HS-5 (cell line): ENCODE results near the gene AADACL4.
"Not testable (repeated sequence)": the region's sequence is repeated elsewhere in the genome, so short reads cannot be mapped to it uniquely, and the experiment has no call there.

Experiments used
- DNase-seq: peaks from one replicate; pipeline ENCODE4 v3.0.0-alpha.2; 2012; ENCODE audit warnings: low read depth

AADACL4 gene

DNA sequence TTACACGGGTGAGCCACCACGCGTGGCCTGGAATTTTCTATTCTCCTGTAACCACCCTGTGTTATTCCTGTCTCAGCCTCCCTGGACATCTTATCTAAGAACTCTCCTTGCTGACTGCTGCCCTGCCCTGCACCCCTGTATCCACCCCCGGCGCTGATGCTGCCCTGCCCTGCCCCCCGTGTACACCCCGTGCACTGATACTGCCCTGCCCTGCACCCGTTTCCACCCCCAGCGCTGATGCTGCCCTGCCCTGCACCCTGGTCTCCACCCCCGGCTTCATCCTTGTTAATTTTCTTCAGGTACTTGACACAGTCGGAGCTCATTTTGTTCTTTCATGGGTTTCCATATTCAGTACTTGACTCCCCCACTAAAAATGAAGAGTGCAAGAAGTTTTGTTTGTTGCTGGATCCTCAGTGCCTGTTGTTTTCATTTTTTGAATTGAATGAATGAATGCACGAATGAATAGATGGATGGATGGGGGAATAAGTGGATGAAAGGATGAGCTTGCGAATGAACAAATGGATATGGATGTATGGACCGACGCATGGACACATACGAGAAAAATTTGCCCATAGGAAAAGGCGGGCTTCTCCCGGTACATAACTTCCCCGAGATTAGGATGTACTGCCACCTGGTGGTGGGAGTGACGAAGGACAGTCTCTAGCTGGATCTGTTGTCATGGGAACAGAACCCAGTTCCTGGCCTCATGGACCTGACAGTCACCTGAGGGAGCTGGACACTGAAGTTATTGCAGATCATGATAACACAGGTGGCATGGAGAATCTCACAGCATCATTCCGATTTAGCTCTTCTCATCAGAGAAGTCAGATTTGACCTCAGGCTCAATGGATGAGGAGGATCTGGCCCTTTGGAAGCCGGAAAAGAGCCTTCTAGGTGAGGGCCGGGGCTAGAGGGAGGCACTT is 14.9 kb downstream of the AADACL4 start:
- DNase-seq, result peak; percentile 56

DNA sequence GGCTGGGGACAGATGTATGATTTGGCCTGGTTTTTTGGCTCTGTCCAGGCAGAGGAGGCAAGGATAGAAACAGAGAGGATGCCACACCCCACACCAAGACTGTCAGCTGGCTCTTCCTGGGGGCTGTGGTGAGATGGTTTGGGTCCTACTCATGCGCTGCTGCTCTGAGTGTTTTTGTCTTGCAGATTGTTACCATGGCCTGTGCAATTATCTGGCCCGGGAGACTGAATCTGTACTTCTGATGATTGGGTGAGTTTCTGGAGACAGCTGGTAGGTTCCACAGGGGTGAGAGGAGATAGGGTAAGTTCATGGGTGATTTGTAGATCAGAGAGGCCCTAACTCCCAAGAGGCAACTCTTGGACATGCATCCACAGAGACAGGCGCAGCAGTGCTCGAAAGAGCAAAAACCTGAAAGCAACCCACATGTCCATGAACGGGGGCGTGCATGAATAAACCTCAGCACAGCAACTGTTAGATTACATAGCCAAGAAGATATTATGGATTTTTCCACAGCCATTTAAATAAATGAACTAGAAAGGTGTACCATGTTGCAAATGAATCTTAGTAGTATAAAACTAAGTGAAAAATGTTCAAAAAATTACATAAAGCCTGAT is 17.8 kb downstream of the AADACL4 start:
- no peak for DNase-seq

DNA sequence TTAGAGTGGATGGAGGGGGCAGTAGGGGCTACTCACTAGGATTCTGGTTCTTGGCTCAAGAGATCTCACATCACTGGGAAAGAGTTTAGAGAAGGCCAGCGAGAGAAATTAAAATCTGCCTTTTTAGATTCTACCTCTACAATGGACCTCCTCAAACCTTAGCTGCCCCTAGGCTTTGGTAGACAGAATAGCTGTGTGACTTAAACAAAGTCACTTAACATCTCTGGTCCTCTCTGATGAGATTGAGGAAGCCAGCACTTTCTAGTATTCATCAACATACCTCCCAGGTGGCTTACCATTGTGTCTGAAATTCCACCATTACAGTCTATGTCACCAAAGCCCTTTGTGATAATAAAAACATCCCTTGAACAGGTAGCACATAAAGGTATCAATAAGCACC is 18.7 kb downstream of the AADACL4 start:
- no peak for DNase-seq

DNA sequence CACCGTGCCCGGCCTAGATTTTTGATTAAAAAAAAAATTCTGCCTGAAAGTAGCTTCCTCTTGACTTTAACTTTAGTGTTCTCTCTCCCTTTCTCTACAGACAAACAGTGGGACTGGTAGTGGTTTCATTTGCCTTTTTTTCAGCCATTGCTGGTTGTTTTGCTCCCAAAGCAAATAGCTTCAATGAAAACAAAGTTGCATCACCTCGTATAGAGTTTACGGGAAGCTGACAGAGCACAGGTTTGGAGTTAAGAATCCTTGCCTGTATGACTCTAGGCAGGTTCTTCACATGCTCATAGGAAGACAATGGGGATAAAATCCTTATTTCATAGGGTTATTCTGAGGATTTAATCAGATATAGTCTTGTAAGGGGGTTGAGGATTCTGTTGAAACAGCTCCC is 21.6 kb downstream of the AADACL4 start:
- DNase-seq, result no peak

DNA sequence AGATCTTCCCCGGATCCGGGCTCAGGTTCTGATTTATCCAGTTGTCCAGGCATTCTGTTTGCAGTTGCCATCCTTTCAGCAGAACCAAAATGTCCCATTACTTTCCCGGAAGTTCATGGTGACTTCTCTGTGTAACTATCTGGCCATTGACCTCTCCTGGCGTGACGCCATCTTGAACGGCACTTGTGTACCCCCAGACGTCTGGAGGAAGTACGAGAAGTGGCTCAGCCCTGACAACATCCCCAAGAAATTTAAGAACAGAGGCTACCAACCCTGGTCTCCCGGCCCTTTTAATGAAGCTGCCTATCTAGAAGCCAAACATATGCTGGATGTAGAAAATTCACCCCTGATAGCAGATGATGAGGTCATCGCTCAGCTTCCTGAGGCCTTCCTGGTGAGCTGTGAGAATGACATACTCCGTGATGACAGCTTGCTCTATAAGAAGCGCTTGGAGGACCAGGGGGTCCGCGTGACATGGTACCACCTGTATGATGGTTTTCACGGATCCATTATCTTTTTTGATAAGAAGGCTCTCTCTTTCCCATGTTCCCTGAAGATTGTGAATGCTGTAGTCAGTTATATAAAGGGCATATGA is 22.4 kb downstream of the AADACL4 start:
- DNase-seq, result no peak

DNA sequence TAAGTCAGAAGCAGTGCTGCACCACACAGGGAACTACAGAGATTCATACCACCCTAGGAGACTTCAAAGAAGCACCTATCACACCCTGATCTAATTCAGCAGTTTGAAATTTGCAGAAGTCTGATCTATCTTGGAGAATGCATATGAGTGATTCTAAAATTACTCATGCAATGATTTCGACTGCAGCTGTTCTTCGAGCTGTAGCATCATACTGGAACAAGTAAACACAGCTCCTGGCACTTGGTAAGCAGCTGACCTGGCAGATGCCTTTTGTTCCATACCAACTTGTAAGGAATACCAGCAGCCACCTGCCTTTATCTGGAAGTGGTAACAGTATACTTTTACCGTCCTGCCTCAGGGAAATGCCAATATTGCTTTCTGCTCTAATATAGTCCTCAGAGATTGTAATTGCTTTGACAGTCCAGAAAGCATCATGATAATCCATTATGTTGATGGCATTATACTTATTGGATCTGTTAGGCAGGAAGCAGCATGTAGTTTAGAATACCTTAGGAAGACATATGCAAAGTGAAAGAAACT is 25.7 kb downstream of the AADACL4 start:
- no peak for DNase-seq

DNA sequence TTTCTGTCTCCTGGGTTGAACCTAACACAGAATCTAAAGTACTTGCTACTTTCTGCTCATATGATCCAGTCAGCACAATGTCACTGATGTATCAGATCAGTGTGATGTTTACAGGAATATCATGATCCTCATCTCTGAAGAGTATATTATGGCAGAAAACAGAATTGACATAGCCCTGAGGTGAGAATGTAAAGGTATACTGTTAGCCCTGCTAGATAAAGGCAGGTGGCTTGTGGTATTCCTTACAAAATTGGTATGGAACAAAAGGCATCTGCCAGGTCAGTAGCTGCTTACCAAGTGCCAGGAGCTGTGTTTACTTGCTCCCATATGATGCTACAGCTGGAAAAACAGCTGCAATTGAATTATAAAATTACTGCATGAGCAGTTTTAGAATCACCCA is 30.5 kb downstream of the AADACL4 start:
- DNase-seq, result no peak

DNA sequence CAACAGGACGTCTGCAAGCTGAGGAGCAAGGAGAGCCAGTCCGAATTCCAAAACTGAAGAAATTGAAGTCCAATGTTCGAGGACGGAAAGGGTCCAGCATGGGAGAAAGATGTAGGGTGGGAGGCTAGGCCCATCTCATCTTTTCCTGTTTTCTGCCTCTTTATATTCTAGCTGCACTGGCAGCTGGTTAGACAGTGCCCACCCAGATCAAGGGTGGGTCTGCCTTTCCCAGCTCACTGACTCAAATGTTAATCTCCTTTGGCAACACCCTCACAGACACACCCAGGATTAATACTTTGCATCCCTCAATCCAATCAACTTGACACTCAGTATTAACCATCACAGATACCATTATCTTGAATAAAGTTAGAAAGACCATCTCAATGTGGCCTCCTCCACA is 32.2 kb downstream of the AADACL4 start:
- not testable (repeated sequence) for DNase-seq

DNA sequence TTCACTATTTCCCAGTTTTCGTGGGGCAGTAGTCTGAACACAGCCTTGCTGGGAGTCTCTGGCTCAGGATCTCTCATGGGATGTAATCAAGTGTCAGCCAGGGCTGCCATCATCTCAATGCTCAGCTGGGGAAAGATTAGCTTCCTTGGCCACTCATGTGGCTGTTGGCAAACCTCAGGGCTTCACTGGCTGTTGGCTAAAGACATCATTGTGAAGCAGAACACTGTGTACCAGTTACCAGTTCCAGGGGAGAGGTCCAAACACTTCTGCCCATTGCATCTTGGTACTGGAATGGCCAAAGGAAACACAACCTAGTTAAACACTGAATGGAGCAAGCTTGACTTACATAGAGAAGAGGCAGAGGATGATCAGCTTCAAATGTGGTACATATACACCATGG is 33.7 kb downstream of the AADACL4 start:
- no peak for DNase-seq

DNA sequence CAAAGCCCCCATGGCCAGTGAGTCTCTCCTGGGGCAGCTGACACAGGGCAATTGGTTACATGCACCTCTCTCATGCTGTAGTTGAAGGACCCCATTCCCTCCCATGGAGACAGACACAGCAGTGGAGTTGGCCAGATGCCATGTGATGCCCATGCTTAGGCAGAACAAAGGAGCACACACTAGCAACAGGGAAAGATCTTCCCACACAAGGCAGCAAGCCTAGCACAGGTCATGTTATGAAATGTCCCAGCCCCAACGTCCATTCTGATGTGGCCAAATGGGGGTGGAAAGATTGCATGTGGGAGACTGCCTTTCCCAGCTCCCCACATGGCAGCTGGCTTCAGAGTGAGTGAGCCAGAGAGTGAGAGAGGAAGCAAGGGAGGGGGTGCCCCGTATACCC is 34.5 kb downstream of the AADACL4 start:
- no peak for DNase-seq

DNA sequence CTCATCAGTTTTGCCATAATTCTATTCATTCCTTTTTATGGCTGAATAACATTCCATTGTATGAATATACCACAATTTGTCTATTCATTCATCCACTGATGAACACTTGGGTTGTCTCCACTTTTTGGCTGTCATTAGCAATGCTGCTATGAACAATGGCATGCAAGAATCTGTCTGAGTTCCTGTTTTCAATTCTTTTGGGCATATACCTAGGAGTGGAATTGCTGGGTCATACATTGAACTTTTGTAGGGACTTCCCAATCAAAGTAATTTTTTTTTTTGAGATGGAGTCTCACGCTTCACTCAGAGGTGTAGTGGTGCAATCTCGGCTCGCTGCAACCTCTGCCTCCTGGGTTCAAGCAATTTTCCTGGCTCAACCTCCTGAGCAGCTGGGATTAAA is 34.9 kb downstream of the AADACL4 start:
- no peak for DNase-seq

DNA sequence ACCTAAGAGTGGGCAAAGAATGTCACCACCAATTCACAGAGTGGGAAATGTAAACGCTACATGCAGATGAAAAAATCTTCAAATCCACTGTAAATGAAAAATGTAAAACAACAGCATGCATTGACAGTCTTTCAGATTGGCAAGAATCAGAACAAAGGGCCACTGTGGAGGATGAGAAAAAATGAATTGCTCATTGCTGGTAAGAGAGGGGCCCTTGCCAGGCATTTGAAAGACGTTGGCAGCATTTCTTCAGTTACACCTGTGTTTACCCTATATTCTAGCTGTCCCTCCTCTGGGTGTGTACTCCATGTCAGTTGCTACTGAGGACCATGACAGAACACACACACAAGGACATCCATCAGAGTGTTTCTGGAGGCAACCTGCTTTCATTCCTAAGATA is 46.3 kb downstream of the AADACL4 start:
- no peak for DNase-seq

DNA sequence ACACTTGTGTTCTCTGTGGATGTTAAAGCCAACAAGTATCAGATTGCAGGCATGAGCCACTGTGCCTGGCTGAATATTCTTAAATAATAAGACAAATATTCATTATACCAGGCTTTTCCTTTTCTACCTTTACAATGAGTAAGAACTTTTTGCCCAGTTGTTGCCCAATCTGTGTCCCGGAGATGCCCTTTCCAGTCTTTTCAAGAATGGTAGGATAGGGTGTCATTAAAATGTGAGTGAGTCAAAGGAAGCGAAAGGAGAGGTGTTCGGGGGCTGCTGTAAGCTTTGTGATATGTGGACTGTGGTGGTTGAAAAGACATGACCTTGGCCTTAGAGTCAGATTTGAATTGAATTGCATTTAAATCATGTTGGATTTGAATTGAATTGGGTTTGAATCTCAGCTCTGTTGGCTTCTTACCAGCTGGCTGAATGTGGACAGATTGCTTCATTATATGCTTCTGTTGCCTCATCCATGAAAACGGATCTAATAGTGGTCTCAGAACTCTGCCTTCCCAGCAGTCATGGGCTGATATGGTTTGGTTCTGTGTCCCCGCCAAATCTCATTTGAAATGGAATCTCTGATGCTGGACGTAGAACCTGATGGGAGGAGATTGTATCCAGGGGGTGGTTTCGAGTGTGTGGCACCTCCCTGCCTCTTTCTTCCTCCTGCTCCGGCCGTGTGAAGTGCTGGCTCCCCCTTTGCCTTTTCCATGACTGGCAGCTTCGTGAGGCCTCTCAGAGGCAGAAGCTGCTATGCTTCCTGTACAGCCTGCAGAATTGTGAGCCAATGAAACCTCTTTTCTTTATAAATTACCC is 49.3 kb downstream of the AADACL4 start:
- no peak for DNase-seq

DNA sequence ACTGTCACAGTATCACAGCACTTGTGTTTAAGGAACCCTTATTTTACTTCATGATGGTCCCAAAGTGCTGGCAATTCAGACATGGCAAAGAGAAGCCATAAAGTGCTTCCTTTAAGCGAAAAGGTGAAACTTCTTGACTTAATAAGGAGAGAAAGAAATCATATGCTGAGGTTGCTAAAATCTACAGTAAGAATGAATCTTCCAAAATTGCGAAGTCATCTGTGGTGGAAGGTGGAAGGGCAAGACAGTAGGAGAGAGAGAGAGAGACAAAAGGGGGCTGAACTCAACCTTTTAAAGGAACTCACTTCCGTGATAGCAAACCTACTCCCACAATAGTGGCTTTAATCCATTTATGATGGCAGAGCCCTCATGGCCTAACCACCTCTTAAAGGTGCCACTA is 52.8 kb downstream of the AADACL4 start:
- no peak for DNase-seq

DNA sequence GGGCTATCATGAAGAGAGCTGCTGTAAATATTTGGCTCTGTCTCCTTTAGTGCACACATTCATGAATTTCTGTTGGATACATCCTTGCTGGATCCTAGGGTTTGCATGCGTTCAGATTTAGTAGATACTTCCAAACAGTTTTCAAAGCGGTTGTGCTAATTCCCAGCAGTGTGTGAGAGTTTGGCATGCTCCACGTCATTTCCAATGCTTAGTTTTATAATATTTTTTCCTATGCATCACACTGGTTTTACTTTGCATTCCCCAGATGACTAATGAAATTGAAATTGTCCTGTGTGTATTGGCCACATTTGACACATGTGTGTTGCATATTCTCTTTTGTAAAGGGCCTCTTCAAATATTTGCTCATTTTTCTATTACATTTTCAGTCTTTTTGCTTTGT is 53.5 kb downstream of the AADACL4 start:
- DNase-seq, result peak; percentile 75

DNA sequence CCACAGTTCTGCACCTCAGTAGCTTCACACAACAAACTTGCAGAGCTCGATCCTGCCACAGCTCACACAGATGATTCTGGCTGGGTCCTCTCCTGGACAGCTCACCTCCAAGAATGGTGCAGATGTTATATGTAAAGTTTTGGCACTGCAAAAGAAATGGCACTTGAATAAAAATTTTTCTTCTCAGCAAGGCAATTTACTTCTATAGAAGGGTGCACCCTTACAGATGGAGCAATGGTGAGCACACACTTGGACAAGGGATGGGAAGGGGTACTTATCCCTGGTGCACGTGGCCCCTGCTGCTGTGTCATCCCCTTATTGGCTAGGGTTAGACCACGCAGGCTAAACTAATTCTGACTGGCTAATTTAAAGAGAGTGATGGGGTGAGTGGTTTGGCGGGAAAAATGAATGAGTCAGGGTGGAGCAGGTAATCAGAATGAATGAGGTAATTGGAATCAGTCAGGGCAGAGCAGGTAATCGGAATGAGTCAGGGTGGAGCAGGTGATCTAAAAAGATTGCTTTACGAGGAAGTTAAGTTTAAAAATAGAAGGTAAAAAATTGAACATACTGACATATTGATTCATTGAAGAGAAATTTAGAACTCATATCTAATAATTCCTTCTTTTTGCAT is 60.1 kb downstream of the AADACL4 start:
- no peak for DNase-seq

DNA sequence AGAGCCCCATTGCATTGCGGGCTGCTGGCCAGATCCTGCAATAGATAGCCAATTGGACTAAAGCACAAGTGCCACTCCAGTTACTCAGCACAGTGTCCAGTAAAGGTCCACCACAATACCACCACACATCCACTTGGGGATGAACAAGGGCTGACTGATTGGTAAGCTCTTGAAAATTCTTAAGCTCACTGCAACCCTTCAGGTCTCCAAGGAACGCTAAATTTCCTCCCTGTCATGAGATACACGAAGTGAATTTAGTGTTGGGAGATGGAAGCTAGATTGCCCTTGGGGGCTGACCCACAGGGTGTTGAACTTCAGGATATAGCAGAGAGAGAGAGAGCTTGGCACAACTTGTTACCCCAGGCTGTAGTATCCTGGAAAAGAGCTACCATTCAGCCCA is 62.2 kb downstream of the AADACL4 start:
- no peak for DNase-seq

DNA sequence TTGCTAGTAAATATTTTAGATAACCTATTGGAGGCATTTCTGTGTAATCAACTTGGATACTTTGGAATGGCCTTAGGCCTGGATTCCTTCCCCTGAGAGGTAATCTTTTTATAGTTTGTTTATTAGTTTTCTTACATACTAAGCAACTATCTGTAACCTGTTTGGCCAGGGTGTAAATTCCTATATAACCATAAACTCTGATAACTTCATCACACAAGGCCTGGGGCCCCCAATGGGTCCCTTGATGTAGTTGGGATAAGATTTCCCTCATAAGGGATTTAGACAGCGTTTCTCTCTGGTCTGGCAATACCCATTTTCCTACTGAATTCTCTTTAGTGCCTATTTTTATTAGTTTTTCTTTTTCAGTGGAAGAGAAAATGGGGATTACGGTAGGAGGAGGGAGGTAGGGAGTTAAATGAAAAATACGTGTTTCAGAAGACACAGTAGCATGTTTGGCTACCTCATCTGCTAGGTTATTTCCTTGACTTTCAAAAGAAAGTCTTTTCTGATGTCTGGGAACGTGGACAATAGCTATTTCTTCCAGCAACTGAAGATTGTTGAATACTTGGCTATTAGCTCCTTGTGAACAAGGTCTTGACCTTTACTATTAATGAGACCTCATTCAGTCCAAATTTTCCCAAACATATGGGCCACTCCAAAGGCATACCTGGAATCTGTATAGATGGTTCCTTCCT is 64.7 kb downstream of the AADACL4 start:
- DNase-seq, result no peak

DNA sequence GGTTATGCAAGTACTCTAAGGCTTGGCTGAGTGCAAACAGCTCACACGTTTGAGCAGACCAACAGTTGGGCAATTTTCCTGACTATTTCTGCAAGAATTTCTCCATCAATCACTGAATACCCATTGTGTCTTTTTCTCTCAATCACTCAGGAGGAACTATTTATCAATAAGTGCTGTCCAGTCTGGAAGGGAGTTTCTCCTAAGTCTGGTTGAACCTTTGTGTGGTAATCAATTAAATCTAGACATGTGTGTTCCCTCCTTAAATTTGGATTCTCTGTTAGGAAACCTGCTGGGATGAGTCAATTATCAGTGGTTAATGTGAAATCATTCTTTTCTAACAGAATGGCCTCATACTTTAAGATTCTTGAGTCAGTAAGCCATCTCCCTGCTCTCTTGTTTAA is 65.2 kb downstream of the AADACL4 start:
- DNase-seq, result peak; percentile 68

DNA sequence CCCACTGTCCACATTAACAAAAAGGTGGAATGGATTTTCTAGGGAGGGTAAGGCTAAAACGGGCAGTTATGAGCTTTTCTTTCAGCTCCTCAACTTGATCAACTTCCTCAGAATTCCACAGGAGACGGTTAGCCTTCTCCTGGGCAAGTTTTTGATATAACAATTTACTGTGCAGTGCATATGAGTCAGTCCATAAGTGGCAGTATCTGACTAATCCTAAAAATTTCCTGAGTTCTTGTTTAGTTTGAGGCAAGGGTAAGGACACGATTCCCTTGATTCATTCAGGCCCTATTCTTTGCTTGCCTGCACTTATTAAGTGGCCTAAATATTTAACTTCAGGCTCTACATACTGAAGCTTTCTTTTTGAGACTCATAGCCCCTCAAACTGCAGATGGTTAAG is 65.8 kb downstream of the AADACL4 start:
- peak; percentile 53 for DNase-seq

DNA sequence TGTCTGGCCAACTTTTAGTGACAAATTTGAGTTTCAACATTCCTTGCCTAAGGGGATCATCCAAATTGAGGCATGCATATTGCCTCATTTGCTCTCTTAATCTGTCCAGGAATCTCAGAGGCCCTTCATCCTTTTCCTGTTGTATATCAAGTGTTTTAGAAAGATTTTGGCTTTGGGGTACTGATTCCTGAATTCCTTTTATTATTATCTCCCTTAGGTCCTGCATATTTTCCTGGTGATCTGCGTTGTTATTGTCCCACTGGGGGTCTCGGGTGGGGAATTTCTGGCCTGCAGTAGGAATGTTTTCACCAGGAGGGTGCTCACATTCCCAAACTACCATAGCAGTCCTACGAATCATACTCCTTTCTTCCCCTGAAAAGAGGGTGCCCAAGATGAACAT is 67.7 kb downstream of the AADACL4 start:
- peak; percentile 40 for DNase-seq
